HepG2 (cell line): ENCODE measurements around the gene LIME1. TPM values are rescaled to one million over a fixed set of nuclear protein-coding genes. Genes with fewer than 3 reads are reported as not detected.
A peak's percentile ranks its signal among the peaks of the same experiment; 100 is the strongest.

Experiments
- CHD4 ChIP-seq: fragments of 200-600 bp; sonication (generic); IDR thresholded peaks from 2 replicates; pipeline ENCODE4 v1.7.0; 2017; ENCODE audit warnings: mild to moderate bottlenecking, low read length, borderline replicate concordance
- ESRRA ChIP-seq: sonication (generic); formaldehyde crosslinking; IDR thresholded peaks from 2 replicates; pipeline ENCODE4 v1.5.1; 2020; ENCODE audit warnings: mild to moderate bottlenecking, low read depth, missing genetic modification reagents
- KLF16 ChIP-seq, 2 experiments: sonication (generic) in 1 of 2; formaldehyde crosslinking in 1 of 2; IDR thresholded peaks; 2 replicates each; pipeline versions ENCODE4 v1.6.1 to v1.8.0; 2016 to 2023; ENCODE audit warnings: missing genetic modification reagents in 2 of 2, missing compliant biosample characterization in 1 of 2
- MAZ ChIP-seq, 2 experiments: sonication (generic) in 1 of 2; formaldehyde crosslinking in 1 of 2; IDR thresholded peaks; 2 replicates each; pipeline versions ENCODE4 v1.5.0 to v1.6.1; 2012 to 2020; ENCODE audit warnings: low read depth in 2 of 2, mild to moderate bottlenecking in 2 of 2, borderline replicate concordance in 1 of 2, improper control_type of control experiment in 1 of 2, low read length in 1 of 2, missing genetic modification reagents in 1 of 2, moderate library complexity in 1 of 2
- NCOA1 ChIP-seq: sonication (generic); formaldehyde crosslinking; IDR thresholded peaks from 2 replicates; pipeline ENCODE4 v1.9.0; 2021; ENCODE audit warnings: missing genetic modification reagents
- RAD21 ChIP-seq: fragments of 450-650 bp; formaldehyde crosslinking; IDR thresholded peaks from 2 replicates; pipeline ENCODE4 v1.5.0; 2020; ENCODE audit warnings: mild to moderate bottlenecking
- RNF2 ChIP-seq: fragments of 450-650 bp; conservative IDR thresholded peaks from 2 replicates; pipeline ENCODE4 v1.6.1; 2016; ENCODE audit warnings: low read depth
- SRY ChIP-seq: sonication (generic); formaldehyde crosslinking; IDR thresholded peaks from 2 replicates; pipeline ENCODE4 v1.8.0; 2022; ENCODE audit warnings: mild to moderate bottlenecking, missing genetic modification reagents
- ZNF850 ChIP-seq: sonication (generic); formaldehyde crosslinking; conservative IDR thresholded peaks from 2 replicates; pipeline ENCODE4 v1.9.0; 2021; ENCODE audit warnings: mild to moderate bottlenecking, missing genetic modification reagents
- polyA plus RNA-seq, 8 experiments: library from polyadenylated mRNA; depleted of rRNA in 3 of 8; stranded (reverse) in 7 of 8; unstranded in 1 of 8; fragments of >200 nt; fragmentation: Illumina TruSeq in 4 of 8; extraction: Trizol in 4 of 8; gene quantifications; 2 replicates each; pipeline versions ENCODE4 v1.2.1 to v1.2.3, GENCODE V29; 2011 to 2016; ENCODE audit warnings: low read depth in 4 of 8, missing spikeins in 1 of 8, mixed read lengths in 1 of 8; ENCODE audit not compliant: insufficient read depth in 1 of 8
- total RNA-seq, 5 experiments: library from RNA; depleted of rRNA; stranded (reverse); fragments of >200 nt; fragmentation: Illumina TruSeq; extraction: Trizol; gene quantifications; 2 replicates each; pipeline ENCODE4 v1.2.3, GENCODE V29; 2016; ENCODE audit warnings: low read depth in 1 of 5
- TF ChIP-seq, protein P1 (sequence below): sonication (generic); formaldehyde crosslinking; IDR thresholded peaks from 2 replicates; pipeline ENCODE4 v1.5.0; 2020; ENCODE audit warnings: mild to moderate bottlenecking, missing genetic modification reagents, borderline replicate concordance
- TF ChIP-seq, protein P2 (sequence below): IDR thresholded peaks from 2 replicates; pipeline ENCODE4 v1.6.1; 2012; ENCODE audit warnings: inconsistent platforms
- TF ChIP-seq, protein P3 (sequence below): sonication (generic); formaldehyde crosslinking; IDR thresholded peaks from 2 replicates; pipeline ENCODE4 v1.4.0; 2020; ENCODE audit warnings: mild to moderate bottlenecking, missing genetic modification reagents
- TF ChIP-seq, protein P4 (sequence below): sonication (generic); formaldehyde crosslinking; conservative IDR thresholded peaks from 2 replicates; pipeline ENCODE4 v1.8.0; 2022; ENCODE audit warnings: missing genetic modification reagents

Gene LIME1
- total and polyA plus RNA-seq, 2 of the 13 experiments (the other 11 are each of a cell fraction or from before 2014, with no cell fraction given): 13.0 to 61.5 TPM

DNA sequence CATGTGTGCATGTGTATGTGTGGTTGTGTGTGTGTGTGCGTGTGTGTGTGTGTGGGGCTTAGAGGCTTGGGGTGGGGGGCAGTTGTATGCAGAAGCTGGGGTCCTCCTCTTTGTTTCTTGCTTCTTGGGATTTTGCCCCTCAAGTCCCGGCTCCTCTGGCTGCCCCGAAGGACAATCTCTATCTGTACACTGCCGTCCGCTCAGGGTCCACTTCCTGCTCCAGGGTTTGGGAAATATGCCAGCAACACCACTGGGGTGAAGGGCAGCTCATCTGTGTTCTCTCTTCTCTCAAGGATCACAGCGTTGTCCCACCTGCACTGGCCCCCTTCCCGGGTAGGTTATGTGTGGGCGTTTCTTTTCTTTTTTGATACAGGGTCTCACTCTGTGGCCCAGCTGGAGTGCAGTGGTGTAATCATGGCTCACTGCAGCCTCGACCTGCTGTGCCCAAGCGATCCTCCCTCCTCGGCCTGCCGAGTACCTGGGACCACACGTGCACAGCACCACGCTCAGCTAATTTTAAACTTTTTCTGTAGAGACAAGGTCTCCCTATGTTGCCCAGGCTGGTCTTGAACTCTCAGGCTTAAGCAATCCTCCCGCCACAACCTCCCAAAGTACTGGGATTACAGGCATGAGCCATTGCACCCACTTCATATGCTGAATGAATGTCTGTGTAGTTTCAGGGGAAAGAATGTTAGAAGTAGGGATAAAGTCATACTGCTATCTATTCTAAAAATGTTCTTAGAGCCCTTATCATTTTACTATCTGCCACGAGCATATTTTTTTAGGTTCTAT, 28.8 kb downstream of the LIME1 start (continued):
- TF ChIP-seq, protein P1, sequence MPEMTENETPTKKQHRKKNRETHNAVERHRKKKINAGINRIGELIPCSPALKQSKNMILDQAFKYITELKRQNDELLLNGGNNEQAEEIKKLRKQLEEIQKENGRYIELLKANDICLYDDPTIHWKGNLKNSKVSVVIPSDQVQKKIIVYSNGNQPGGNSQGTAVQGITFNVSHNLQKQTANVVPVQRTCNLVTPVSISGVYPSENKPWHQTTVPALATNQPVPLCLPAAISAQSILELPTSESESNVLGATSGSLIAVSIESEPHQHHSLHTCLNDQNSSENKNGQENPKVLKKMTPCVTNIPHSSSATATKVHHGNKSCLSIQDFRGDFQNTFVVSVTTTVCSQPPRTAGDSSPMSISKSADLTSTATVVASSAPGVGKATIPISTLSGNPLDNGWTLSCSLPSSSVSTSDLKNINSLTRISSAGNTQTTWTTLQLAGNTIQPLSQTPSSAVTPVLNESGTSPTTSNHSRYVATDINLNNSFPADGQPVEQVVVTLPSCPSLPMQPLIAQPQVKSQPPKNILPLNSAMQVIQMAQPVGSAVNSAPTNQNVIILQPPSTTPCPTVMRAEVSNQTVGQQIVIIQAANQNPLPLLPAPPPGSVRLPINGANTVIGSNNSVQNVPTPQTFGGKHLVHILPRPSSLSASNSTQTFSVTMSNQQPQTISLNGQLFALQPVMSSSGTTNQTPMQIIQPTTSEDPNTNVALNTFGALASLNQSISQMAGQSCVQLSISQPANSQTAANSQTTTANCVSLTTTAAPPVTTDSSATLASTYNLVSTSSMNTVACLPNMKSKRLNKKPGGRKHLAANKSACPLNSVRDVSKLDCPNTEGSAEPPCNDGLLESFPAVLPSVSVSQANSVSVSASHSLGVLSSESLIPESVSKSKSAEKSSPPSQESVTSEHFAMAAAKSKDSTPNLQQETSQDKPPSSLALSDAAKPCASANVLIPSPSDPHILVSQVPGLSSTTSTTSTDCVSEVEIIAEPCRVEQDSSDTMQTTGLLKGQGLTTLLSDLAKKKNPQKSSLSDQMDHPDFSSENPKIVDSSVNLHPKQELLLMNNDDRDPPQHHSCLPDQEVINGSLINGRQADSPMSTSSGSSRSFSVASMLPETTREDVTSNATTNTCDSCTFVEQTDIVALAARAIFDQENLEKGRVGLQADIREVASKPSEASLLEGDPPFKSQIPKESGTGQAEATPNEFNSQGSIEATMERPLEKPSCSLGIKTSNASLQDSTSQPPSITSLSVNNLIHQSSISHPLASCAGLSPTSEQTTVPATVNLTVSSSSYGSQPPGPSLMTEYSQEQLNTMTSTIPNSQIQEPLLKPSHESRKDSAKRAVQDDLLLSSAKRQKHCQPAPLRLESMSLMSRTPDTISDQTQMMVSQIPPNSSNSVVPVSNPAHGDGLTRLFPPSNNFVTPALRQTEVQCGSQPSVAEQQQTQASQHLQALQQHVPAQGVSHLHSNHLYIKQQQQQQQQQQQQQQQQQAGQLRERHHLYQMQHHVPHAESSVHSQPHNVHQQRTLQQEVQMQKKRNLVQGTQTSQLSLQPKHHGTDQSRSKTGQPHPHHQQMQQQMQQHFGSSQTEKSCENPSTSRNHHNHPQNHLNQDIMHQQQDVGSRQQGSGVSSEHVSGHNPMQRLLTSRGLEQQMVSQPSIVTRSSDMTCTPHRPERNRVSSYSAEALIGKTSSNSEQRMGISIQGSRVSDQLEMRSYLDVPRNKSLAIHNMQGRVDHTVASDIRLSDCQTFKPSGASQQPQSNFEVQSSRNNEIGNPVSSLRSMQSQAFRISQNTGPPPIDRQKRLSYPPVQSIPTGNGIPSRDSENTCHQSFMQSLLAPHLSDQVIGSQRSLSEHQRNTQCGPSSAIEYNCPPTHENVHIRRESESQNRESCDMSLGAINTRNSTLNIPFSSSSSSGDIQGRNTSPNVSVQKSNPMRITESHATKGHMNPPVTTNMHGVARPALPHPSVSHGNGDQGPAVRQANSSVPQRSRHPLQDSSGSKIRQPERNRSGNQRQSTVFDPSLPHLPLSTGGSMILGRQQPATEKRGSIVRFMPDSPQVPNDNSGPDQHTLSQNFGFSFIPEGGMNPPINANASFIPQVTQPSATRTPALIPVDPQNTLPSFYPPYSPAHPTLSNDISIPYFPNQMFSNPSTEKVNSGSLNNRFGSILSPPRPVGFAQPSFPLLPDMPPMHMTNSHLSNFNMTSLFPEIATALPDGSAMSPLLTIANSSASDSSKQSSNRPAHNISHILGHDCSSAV (CRISPR knock-in tag): no peak
- no peak for TF ChIP-seq CHD4
- peak; percentile 50; the same call in 1 of the 2 replicates for TF ChIP-seq ESRRA
- TF ChIP-seq RAD21: peak; percentile 34; the same call in 1 of the 2 replicates
- TF ChIP-seq, protein P2, sequence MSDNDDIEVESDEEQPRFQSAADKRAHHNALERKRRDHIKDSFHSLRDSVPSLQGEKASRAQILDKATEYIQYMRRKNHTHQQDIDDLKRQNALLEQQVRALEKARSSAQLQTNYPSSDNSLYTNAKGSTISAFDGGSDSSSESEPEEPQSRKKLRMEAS: peak; percentile 38; the same call in 1 of the 2 replicates
- no peak for TF ChIP-seq NCOA1 (CRISPR knock-in tag)
- TF ChIP-seq SRY (CRISPR knock-in tag): 0 out of 2 replicates have a peak, but pooled peaks have one; percentile 40
- TF ChIP-seq, protein P3, sequence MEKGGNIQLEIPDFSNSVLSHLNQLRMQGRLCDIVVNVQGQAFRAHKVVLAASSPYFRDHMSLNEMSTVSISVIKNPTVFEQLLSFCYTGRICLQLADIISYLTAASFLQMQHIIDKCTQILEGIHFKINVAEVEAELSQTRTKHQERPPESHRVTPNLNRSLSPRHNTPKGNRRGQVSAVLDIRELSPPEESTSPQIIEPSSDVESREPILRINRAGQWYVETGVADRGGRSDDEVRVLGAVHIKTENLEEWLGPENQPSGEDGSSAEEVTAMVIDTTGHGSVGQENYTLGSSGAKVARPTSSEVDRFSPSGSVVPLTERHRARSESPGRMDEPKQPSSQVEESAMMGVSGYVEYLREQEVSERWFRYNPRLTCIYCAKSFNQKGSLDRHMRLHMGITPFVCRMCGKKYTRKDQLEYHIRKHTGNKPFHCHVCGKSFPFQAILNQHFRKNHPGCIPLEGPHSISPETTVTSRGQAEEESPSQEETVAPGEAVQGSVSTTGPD (CRISPR knock-in tag): no peak; the same call in 1 of the 2 replicates
- TF ChIP-seq ZNF850: no peak
- no peak for TF ChIP-seq RNF2
- no peak for TF ChIP-seq KLF16 (CRISPR knock-in tag; IDR thresholded peaks at IDR 0.05)
- no peak for TF ChIP-seq MAZ (IDR thresholded peaks at IDR 0.05; ENCODE audit: borderline replicate concordance, low read depth, low read length)
- TF ChIP-seq MAZ (CRISPR knock-in tag; IDR thresholded peaks at IDR 0.05; ENCODE audit: low read depth): peak; percentile 50; the same call in 1 of the 2 replicates
- TF ChIP-seq, protein P4, sequence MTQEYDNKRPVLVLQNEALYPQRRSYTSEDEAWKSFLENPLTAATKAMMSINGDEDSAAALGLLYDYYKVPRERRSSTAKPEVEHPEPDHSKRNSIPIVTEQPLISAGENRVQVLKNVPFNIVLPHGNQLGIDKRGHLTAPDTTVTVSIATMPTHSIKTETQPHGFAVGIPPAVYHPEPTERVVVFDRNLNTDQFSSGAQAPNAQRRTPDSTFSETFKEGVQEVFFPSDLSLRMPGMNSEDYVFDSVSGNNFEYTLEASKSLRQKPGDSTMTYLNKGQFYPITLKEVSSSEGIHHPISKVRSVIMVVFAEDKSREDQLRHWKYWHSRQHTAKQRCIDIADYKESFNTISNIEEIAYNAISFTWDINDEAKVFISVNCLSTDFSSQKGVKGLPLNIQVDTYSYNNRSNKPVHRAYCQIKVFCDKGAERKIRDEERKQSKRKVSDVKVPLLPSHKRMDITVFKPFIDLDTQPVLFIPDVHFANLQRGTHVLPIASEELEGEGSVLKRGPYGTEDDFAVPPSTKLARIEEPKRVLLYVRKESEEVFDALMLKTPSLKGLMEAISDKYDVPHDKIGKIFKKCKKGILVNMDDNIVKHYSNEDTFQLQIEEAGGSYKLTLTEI (CRISPR knock-in tag): no peak
